ENCODE measurements around the gene EGR1. TPM values are rescaled to one million over a fixed set of nuclear protein-coding genes. Genes with fewer than 3 reads are reported as not detected.

EGR1 gene
- polyA plus RNA-seq, 1 donor from 2014 or later = 15.6 TPM

Small RNAs within 50 kb of the gene (small RNA-seq; reads per million reads assigned to genes)
- 0 reads per million in 3 experiments for gene AC113403.1

Other genes with a start within 250 kb of the EGR1 start
- not detected in 2 replicates for gene GFRA3, start 190.9 kb upstream of the EGR1 start, polyA plus RNA-seq
- 0.71 and 1.3 TPM in 2 replicates for gene CDC25C, start 133.7 kb upstream of the EGR1 start, polyA plus RNA-seq
- gene FAM53C, start 127.2 kb upstream of the EGR1 start, polyA plus RNA-seq = 44.2 and 52.1 TPM in 2 replicates
- gene KDM3B, start 112.8 kb upstream of the EGR1 start, polyA plus RNA-seq = 58.7 and 60.9 TPM in 2 replicates
- 146 and 177 TPM in 2 replicates for gene REEP2, start 26.4 kb upstream of the EGR1 start, polyA plus RNA-seq
- gene ETF1, start 77.8 kb downstream of the EGR1 start, polyA plus RNA-seq = 56.9 and 62.1 TPM in 2 replicates
- 270 and 280 TPM in 2 replicates for gene HSPA9, start 109.9 kb downstream of the EGR1 start, polyA plus RNA-seq

All from neural cell (in vitro differentiated cells).